GM12801 (cell line): ENCODE measurements around the gene CDC42EP3.

Source experiments
- CTCF ChIP-seq: IDR thresholded peaks from one replicate; pipeline ENCODE4 v1.5.1; 2011; ENCODE audit warnings: control low read depth; ENCODE audit not compliant: insufficient read length; ENCODE audit errors: extremely low read depth

CDC42EP3 gene

GRCh38 chr2:37600735-37601134, 70.7 kb downstream of the CDC42EP3 start:
- TF ChIP-seq CTCF: no peak

- TF ChIP-seq CTCF: no peak
Measured at GRCh38 chr2:37599688-37600525, 71.5 kb downstream of the CDC42EP3 start.

GRCh38 chr2:37593694-37594093, 77.7 kb downstream of the CDC42EP3 start:
- TF ChIP-seq CTCF: no peak

- TF ChIP-seq CTCF: no peak
Measured at GRCh38 chr2:37593024-37593423, 78.4 kb downstream of the CDC42EP3 start.
